ENCODE data around the gene FOSL1.

Gene FOSL1

DNA sequence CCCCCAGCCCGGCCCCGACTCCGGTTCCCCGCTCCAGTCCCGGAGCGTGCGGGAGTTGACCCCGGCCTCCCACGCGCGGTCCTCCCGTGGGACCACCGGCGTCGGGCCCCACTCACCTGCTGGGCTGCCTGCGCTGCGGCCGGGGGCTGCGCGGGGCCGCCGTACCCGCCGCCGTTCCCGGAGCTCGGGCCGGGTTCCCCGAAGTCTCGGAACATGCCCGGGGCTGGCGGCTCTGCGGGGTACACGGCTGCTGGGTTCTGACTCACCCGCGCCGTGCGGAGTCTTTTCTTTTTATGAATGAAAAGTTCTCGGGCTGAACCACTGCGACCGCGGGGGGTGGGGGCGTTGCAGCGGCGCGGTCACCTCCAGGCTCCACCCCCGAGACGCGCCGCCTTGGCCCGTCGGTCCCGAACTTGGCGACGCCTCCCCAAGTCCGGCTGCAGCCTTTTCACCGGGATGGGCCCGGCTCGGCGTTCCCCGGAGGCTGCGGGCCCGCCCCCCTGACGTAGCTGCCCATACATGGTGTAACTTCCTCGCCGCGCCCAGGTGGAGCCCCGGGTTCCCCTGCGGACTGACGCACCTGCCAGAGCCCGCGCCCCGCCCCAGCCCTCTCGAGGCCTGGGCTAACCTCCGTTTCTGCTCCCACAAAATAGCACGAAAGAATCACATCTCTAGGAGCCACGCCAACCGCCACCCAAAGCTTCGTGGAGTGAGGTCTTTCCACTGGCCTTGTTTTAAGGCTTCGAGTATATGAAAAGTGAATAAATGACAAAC, at the start of gene FOSL1:
Gene FOSL1, minus strand, starts transcription at position 264 of the 774 bp plus-strand sequence. Its CDS starts 49 bp downstream, at position 215.
- peak; percentile 92 for FAIRE-seq

DNA sequence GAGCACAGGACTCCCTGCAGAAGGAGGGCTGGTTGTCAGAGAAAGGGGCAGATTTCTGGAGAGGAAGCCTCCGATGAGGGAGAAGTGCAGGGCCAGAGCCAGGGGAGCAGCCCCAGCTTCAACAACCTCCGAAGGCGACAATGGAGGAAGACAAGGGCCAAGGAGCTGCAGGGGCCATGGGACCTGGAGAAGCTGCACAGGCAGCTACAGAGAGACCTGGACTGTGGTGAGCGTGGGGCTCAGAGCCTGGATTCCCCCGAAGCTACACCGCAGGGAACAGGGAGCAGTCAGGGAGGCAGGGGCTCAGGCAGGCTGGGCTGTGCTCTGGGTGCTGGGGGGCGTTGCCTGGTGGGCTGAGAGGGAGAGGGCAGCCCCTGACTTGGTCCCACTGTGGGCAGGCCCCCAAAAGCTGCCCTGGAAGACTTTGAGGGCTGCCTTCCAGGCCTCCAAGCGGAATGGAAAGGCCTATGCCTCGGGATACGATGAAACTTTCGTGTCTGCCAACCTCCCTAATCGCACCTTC, 47.5 kb upstream of the FOSL1 start:
- no peak for FAIRE-seq

DNA sequence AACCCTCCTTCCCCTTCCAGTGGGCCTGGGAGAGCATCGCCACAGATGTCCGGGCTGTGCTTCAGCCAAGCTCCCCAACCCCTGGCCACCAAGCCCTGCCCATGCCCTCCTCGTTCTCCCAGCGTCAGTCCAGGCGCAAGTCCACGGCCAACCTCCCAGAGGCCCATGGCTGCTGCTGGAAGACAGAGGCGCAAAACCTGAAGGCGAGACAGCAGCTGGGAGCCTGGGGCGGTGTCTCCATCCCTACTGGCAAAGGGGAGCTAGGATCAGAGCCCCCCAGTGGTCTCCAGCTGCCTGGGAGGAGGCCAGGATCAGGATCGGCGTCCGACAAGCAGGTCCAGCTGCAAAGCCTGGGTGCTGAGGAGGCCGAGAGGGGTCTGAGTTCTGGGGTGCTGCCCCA, 46.9 kb upstream of the FOSL1 start:
- no peak for FAIRE-seq

DNA sequence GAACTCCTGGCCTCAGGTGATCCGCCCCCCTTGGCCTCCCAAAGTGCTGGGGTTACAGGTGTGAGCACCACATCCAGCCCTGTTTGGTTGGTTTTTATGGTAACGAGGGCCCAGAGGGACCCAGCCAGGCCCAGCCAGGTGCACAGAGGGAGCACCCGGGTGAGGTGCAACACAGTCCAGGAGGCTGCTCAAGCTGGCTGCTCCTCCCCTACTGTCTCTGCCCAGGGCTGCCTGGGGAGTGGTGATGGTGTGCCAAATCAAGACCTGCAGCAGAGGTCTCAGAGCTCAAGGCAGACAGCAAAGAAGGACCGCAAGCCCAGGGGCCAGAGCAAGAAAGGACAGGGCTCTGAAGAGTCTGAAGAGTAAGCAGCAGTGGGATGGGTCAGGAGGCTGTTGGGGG, 46.5 kb upstream of the FOSL1 start:
- no peak for FAIRE-seq

DNA sequence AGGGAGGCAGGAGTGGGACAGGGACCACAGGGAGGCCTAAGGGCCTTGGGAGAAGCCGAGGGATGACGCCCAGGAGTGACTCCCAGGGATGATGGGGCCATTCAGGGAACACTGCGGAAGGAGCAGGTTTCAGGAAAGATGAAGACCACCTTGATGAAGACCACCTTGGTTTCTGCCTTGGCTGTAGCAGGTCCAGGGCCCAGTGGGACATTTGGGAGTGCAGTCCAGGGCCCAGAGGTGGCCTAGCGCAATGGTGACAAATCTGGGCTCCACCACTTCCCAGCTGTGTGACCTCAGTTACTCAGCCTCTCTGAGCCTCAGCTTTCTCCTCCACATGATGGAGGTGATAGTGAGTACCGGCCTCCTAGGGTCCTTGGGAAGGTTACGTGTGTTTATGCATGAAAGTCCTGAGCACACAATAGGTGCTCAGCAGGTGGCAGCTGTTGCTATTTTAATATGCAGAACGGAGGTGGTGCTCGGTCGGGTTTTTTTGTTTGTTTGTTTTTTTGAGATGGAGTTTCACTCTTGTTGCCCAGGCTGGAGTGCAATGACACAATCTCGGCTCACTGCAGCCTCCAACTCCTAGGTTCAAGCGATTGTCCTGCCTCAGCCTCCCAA, 45.9 kb upstream of the FOSL1 start:
- FAIRE-seq: no peak

DNA sequence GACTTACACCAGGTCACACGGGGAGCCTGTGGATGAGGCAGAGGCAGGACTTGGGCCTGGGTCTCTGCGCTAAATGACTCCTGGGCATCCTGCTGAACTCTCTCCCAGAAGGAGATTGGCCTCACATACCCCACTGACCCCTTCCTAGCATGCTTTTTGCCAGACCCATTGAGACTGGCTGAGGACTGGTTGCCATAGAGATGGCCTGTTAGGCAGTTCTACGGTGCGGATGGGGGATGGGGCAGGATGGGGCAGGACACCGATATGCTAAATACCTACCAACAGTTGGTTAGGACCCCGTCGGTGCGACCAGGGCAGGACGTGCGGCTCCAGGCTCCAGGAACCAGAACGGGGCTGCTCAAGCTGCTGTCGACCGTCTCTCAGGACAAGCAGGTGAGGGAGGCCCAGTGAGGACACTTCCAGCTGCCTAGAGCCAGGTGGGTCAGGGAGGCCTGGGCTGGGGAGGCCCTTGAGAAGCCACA, 45.3 kb upstream of the FOSL1 start, which contains the start of gene TSGA10IP:
Gene TSGA10IP, plus strand, starts transcription at position 51 of the 482 bp plus-strand sequence. Its CDS starts 196 bp downstream, at position 247.
- FAIRE-seq: no peak

DNA sequence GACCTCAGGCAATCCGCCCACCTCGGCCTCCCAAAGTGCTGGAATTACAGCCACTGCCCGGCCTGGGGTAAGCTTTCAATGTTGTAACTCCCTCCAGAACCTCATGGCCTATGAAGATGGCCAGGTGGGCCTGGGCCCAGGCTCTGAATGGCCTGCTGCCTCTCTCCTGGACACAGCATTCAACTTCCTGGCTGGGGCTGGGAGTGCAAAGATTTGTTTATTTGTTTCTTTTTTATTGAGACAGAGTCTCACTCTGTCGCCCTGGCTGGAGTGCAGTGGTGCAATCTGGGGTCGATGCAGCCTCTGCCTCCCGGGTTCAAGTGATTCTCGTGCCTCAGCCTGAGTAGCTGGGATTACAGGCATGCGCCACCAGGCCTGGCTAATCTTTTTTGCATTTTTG, 44.6 kb upstream of the FOSL1 start:
- FAIRE-seq: no peak

DNA sequence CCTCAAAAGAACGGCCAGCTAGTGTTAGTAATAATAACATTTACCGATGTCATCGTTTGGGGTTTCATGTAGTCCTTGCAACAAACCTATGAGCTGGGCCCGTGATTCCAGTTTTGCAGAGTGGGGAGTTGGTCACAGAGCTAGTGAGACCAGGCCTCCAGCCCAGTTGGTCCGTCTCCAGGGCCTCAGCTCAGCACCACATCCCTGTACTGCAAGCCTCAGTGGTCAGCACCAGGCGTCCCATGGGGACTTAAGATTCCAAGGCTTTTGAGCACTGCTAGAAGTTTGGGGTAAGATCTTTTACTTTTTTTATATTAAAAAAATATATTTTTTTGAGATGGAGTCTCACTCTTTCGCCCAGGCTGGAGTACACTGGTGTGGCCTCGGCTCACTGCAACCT, 44.0 kb upstream of the FOSL1 start:
- no peak for FAIRE-seq

DNA sequence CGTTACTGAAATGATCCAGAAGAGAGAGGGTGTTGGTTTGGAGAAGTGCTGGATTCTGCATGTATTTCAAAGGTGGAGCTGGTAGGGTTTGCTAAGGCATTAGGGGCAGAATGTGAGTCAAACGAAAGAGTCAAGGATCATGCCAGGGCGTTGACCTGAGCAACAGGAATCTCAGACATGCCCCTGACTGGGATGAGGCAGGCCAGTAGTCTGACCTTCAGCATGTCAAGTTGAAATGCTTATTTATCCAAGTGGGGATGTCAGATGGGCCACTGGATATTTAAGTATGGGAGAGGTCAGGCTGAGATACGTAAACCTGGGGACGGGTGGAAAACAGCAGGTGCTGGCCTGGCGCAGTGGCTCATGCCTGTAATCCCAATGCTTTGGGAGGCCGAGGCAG, 42.3 kb upstream of the FOSL1 start:
- FAIRE-seq: no peak

DNA sequence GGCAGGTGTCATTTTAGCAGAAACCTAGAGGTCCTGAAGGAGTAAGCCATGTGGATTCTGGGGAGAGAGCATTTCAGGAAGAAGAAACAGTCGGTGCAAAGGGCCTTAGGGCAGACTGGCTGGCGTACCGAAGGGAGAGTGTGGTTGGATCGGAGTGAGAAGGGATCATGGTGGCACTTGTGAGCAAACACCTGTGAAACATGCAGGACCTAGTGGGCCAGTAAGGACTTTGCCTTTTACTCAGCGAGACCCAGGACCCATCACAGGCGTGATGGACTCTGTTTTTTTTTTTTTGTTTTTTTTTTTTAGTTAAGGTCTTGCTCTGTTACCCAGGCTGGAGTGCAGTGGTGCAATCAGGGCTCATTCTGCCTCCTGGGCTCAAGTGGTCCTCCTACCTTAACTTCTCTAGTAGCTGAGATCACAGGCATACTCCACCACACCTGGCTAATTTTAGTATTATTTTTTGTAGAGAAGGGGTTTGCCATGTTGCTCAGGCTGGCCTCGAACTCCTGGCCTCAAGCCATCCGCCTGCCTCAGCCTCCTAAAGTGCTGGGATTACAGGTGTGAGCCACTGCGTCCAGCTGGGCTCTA, 41.6 kb upstream of the FOSL1 start:
- no peak for FAIRE-seq

DNA sequence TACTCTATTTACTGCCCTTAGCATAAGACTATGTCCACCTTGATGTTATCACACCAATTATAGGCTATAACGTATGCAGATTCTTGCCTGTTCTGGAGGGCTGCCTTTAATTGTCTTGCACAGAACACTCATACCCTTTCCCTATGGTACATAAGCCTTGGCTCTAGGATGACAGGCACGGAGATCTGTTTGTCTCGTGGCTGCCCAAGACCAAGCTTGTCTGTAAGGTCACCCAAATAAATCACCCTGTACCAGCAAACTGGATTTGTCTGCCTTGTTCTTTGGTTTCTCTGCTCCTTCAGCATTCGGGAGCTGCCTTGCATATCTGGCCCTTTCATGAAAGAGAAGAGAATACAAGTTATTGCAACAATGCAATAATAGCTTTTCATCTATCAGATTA, 37.6 kb upstream of the FOSL1 start:
- no peak for FAIRE-seq

DNA sequence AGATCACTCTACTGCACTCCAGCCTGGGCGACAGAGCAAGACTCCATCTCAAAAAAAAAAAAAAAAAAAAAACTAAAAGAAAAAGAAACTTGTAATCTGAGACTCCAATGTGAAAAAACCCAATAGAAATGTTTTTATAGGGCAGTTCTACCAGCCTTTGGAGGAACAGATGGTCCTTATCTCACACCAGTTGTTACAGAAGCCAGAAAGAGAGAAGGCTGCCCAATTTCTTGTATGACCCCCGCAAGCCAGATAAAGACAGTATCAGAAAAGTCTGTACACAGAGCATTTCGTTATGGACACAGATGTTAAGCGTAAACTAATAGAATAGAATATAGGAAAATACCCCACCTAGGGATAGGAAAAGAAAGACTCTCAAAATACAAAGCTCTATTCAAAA, 33.8 kb upstream of the FOSL1 start:
- no peak for FAIRE-seq

DNA sequence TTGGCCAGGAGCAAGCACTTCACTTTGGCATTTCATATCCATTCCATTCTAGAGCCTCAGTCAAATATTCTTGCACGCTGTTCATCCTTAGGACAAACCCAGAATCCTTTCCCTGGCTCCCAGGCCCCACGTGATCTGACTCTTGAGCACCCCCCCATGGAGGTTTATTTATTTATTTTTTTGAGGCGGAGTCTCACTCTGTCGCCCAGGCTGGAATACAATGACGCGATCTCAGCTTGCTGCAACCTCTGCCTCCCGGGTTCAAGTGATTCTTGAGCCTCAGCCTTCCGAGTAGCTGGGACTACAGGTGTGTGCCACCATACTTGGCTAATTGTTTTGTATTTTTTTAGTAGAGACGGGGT, 32.4 kb upstream of the FOSL1 start:
- no peak for FAIRE-seq

DNA sequence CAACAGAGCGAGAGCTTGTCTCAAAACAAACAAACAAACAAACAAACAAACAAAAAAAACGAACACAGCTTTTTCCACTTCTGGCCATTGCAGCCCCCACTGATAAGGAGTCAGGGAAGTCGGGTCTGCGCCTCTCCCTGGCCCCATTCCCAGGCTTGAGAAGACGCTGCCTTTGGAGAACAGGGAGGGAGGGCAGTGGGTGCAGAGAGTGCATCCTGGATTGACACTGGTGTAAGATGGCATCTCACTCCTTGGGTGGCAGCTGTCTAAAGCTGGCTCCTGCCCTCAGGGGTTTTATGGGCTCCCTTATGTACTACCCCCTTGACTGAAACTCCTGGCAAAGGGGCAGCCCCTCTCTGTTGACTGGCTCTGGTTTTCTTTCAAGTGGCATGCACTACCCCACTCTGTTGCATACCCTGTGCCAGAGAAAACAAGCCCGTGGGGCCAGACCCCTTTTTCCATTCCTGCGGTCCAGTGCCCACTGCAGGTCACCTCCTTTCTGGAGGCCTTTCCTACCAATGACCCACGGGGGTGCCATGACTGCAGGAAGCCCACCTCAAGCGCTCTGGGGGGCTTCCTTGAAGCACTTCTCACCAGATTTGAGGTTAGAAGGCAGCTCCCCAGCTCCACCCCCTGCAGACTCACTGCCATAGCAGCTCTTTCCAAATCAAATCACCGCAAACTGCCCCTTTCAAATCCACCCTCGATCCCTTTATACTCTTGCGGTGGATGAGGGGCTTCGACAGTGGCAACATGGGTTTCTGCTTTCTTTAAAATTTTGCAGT, 31.8 kb upstream of the FOSL1 start:
- no peak for FAIRE-seq

DNA sequence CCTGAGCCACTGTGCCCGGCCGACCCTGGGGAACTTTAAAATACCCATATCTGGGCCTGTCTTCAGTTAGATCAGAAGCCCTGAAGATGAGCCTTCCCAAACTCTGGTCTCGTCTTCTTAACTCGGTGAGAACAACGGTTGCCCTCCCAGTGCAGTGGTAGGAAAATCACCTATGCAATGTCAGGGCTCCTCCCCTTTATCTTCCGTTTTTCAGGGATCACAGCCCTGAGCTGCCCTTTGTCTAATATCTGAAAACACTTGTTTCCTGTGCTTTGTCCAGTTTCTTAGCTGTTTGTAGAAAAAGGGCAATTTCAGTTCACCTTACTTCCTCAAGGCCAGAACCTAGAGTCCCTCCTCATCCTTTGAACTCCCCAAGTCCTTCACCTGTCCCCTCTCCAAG, 28.5 kb upstream of the FOSL1 start:
- no peak for FAIRE-seq

DNA sequence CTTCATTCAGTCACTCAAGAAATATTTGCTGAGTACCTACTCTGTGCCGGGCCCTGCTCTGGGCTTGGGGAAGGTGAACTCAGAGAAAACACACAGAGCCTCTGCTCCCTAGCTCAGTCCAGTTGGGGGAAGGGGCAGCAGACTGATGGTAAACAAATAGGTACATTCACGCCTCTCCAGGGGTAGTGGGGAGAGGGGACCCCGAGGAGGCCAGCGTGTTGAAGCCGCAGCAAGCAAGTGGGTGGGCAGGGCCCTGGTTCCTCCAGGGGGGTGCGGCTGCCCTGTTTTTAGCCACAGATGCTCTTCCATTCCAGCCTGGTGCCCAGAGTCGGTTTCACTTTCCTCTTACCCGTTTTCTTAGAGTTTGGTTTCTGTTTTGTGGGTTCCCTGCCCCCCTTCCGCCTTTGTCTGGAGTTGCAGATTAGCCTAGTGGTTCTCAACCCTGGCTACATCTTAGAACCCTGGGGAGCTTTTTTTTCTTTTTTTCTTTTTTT, 27.8 kb upstream of the FOSL1 start:
- no peak for FAIRE-seq

DNA sequence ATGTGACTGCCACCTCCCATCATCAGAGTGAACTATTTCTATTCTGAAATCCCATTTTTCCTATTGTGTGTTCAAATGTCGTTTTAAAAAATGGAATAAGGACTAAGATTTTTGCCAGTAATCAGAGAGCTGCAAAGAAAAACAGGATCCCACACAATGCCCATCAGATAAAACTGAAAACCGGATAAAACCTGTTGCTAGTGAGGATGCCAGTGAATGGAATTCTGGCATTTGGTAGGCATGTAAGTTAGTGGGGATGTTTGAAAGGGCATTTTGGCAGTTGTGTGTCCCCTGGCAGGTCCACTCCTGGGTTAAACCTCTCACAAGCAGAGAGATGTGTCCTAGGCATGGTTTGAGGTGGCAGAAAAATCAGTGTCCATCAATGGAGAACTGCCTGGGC, 25.2 kb upstream of the FOSL1 start:
- no peak for FAIRE-seq

DNA sequence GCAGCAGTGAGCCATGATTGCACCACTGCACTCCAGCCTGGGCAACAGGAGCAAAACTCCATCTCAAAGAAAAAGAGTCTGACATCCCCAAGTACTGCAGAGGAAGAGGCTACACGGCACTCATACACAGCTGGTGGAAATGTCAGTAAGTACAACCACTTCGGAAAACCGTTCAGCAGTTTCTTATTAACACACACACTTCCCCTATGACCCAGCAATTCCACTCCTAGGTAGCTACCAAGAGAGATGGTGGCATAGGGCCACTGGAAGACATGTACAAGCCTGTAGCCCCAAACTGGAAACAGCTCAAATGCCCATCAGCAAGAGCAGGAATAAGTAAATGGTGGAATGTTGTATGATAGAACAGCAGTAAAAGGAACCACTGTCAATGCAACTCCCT, 22.4 kb upstream of the FOSL1 start:
- FAIRE-seq: no peak

DNA sequence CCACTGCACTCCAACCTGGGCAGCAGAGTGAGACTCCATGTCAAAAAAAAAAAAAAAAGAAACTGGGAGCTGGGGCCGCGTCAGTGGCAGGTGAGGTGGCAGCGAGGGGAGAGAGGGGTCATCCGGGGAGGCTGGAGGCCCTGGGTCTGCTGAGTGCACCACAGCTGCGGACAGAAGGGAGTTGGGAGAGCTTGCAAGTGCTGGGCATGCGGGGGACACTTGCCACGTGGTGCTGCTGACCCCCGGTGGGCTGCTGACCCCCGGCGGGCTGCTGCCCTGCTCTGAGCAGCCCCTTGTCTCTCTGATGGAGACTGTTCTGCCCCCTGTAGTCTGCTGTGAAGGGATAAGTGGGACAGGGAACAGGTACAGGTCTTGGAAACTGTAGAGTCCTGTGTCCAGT, 21.7 kb upstream of the FOSL1 start:
- FAIRE-seq: no peak

DNA sequence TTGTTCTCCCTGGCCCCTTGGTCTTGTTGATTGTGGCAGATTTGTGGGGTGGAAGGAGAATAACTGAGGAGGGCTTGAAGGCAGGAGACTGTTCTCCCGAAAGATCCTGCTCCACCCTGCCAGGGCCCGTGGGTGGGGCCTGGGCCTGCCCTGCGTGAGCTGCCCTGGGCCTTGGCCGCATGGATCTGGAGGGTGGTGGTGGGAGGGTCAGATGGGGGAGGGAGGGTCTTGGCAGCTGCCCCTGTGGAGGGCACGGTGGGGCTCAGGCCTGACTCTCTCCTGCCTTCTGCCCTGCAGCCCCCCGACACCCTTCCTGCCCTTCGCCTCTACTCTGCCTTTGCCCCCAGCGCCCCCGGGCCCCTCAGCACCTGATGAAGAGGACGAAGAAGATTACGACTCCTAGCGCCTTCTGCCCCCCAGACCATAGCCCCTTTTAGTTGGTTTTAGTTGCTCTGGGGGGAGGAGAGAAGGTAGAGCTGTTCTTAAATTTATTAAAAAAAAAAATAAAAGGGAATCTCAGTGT, 20.9 kb upstream of the FOSL1 start:
- FAIRE-seq: no peak

DNA sequence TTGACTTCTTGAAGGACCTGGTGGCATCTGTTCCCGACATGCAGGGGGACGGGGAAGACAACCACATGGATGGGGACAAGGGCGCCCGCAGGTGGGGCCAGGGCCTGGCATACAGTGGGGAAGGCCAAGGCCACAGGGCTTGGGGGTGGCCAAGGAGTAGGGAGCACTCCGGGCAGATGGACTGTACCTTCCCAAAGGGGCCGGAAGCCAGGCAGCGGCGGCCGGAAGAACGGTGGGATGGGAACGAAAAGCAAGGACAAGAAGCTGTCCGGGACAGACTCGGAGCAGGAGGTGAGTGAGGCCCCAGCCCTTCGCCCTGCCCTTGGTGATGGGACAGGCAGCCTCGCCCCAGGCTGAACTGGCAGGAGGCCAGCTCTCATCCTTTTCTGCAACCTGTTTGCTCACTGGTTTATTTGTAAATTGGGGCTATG, 20.2 kb upstream of the FOSL1 start:
- no peak for FAIRE-seq

DNA sequence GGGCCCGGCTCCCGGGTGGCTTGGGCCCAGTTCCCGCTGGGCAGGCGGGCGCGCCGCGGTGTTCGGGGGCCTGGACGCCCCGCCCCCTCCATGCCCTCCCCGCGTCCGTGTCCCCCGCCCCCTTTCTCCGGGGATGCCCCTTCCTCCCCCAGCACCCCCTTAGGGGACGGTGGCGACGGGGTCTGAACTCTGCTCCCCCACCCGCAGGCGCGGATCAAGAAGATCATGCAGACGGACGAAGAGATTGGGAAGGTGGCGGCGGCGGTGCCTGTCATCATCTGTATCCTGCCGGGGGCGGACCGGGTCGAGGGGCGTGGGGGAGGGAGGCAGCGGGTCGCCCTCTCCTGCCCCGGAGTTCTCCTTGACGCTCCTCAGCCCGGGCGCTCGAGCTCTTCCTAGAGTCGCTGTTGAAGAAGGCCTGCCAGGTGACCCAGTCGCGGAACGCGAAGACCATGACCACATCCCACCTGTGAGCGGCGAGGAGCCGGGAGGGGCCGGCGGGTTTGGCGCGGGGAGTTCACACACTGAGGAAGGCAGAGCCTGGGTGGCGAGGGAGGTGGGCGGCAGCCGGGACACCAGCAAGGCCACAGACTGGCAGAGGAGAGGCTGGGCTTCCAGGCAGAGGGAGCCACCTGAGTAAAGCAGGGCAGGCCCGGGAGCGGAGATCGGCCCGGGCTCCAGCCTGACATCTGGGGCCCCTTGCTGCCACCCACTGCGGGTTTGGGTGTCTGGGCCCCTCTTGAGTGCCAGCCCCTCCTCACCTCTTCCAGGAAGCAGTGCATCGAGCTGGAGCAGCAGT, 19.6 kb upstream of the FOSL1 start:
- no peak for FAIRE-seq

All from G401.6 (cell line).